Body of pancreas (tissue), 4 donors: ENCODE measurements around the gene STX1B.

Experiments used
- POLR2A ChIP-seq, 3 donors: fragments of 450-650 bp; IDR thresholded peaks; one replicate each; pipeline ENCODE4 v1.6.1; 2016; ENCODE audit warnings: antibody characterized with exemption in 3 of 3, mild to moderate bottlenecking in 2 of 3
- TF ChIP-seq, protein P1 (sequence below), 7 experiments: fragments of 450-650 bp in 4 of 7; fragments of 200-600 bp in 3 of 7; sonication (generic) in 3 of 7; IDR thresholded peaks; one replicate each; pipeline ENCODE4 v1.5.1; 2016 to 2019; ENCODE audit warnings: antibody characterized with exemption in 7 of 7

GRCh38 chr16:30980023-30980371 lies 30.4 kb downstream of the STX1B start:
- TF ChIP-seq, protein P1, sequence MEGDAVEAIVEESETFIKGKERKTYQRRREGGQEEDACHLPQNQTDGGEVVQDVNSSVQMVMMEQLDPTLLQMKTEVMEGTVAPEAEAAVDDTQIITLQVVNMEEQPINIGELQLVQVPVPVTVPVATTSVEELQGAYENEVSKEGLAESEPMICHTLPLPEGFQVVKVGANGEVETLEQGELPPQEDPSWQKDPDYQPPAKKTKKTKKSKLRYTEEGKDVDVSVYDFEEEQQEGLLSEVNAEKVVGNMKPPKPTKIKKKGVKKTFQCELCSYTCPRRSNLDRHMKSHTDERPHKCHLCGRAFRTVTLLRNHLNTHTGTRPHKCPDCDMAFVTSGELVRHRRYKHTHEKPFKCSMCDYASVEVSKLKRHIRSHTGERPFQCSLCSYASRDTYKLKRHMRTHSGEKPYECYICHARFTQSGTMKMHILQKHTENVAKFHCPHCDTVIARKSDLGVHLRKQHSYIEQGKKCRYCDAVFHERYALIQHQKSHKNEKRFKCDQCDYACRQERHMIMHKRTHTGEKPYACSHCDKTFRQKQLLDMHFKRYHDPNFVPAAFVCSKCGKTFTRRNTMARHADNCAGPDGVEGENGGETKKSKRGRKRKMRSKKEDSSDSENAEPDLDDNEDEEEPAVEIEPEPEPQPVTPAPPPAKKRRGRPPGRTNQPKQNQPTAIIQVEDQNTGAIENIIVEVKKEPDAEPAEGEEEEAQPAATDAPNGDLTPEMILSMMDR (IDR thresholded peaks at IDR 0.05) = no peak
- no peak for TF ChIP-seq POLR2A (IDR thresholded peaks at IDR 0.05)
